ENCODE results near the gene EPS15. TPM values are rescaled to one million over a fixed set of nuclear protein-coding genes. Genes with fewer than 3 reads are reported as not detected.
A peak's percentile ranks its signal among the peaks of the same experiment; 100 is the strongest.

EPS15 gene
- total RNA-seq, 1 experiment from 2014 or later: 26.3 TPM

- no peak for DNase-seq
- no peak for ATAC-seq
- no peak overlapping the region for H3K27ac ChIP-seq (ENCODE audit: low read length)
- no peaks in the 10 kb centered on the region for H3K79me2 ChIP-seq (ENCODE audit: low read length)
- H3K27me3 ChIP-seq (ENCODE audit: low read length): no peaks in the 10 kb centered on the region
- H3K4me1 ChIP-seq (ENCODE audit: insufficient read depth, low read length): no peaks in the 10 kb centered on the region
- H2AFZ ChIP-seq (ENCODE audit: low read length): no peak overlapping the region
- no peaks in the 10 kb centered on the region for H3F3A ChIP-seq (ENCODE audit: low read length, unreplicated experiment)
- CTCF ChIA-PET: interaction anchor here (0.7 kb wide), 1 partner anchor 66 kb away, joined by 3 read pairs; no protein-coding TSS in a partner anchor
- H3K36me3 ChIP-seq (ENCODE audit: low read depth, low read length): peaks cover 21% of the 10 kb centered on the region; the same call in 1 of the 2 replicates
- no peaks in the 10 kb centered on the region for H4K20me1 ChIP-seq (ENCODE audit: low read length)
- BruUV-seq (replicated peaks): no TSS peak
- POLR2A ChIA-PET (ENCODE audit: unreplicated experiment): no interaction called here
- TF ChIP-seq EZH2 (IDR thresholded peaks at IDR 0.05; ENCODE audit: low read length, unreplicated experiment): no peak
- TF ChIP-seq CTCF (conservative IDR thresholded peaks at IDR 0.05; ENCODE audit: low read depth, low read length): no peak
- TF ChIP-seq EZH2phosphoT487 (IDR thresholded peaks at IDR 0.05; ENCODE audit: borderline replicate concordance, low read length): no peak
- H3K9me3 ChIP-seq (ENCODE audit: low read length): no peaks in the 10 kb centered on the region
- H3K9me2 ChIP-seq (replicated peaks; ENCODE audit: low read length): no peaks in the 10 kb centered on the region
- no peak overlapping the region for H3K4me3 ChIP-seq (ENCODE audit: low read length)
- H3K4me2 ChIP-seq (ENCODE audit: low read length): no peak overlapping the region
- intact Hi-C loops (cut with micrococcal nuclease): loop anchor here (5.0 kb wide), 1 partner anchor 74 kb away; the partner anchor contains the start of gene EPS15
- H3K9ac ChIP-seq (ENCODE audit: low read length): no peak overlapping the region
Observed at GRCh38 chr1:51443555-51443954, 75.5 kb downstream of the EPS15 start.

- H3K79me2 ChIP-seq (ENCODE audit: low read length): no peaks in the 10 kb centered on the region
- H3K36me3 ChIP-seq (ENCODE audit: low read depth, low read length): peaks cover 21% of the 10 kb centered on the region; the same call in 1 of the 2 replicates
- no TSS peak for BruUV-seq (replicated peaks)
- H3F3A ChIP-seq (ENCODE audit: low read length, unreplicated experiment): no peaks in the 10 kb centered on the region
- intact Hi-C loops (cut with micrococcal nuclease): loop anchor here (5.0 kb wide), 1 partner anchor 75 kb away; the partner anchor contains the start of gene EPS15
- no peak overlapping the region for H3K4me3 ChIP-seq (ENCODE audit: low read length)
- H3K27ac ChIP-seq (ENCODE audit: low read length): no peak overlapping the region
- ATAC-seq (no peak), DNase-seq (no peak)
- no peak overlapping the region for H3K4me2 ChIP-seq (ENCODE audit: low read length)
- TF ChIP-seq EZH2phosphoT487 (IDR thresholded peaks at IDR 0.05; ENCODE audit: borderline replicate concordance, low read length): no peak
- no peak for TF ChIP-seq EZH2 (IDR thresholded peaks at IDR 0.05; ENCODE audit: low read length, unreplicated experiment)
- no peak for TF ChIP-seq CTCF (conservative IDR thresholded peaks at IDR 0.05; ENCODE audit: low read depth, low read length)
- no peaks in the 10 kb centered on the region for H3K4me1 ChIP-seq (ENCODE audit: insufficient read depth, low read length)
- H2AFZ ChIP-seq (ENCODE audit: low read length): no peak overlapping the region
- H3K9ac ChIP-seq (ENCODE audit: low read length): no peak overlapping the region
- no peaks in the 10 kb centered on the region for H4K20me1 ChIP-seq (ENCODE audit: low read length)
- H3K27me3 ChIP-seq (ENCODE audit: low read length): no peaks in the 10 kb centered on the region
- H3K9me3 ChIP-seq (ENCODE audit: low read length): no peaks in the 10 kb centered on the region
- POLR2A ChIA-PET (ENCODE audit: unreplicated experiment): no interaction called here
- CTCF ChIA-PET: no interaction called here
- no peaks in the 10 kb centered on the region for H3K9me2 ChIP-seq (replicated peaks; ENCODE audit: low read length)
Observed at GRCh38 chr1:51442616-51443015, 76.5 kb downstream of the EPS15 start.

- Histone ChIP-seq H3K27ac (ENCODE audit: low read length) (no peak overlapping the region), H3K79me2 (ENCODE audit: low read length) (no peaks in the 10 kb centered on the region), H3K4me2 (ENCODE audit: low read length) (no peak overlapping the region), H3K9me3 (ENCODE audit: low read length) (no peaks in the 10 kb centered on the region), H3K4me1 (ENCODE audit: insufficient read depth, low read length) (no peaks in the 10 kb centered on the region), H2AFZ (ENCODE audit: low read length) (no peak overlapping the region), H3K9ac (ENCODE audit: low read length) (no peak overlapping the region), H3F3A (ENCODE audit: low read length, unreplicated experiment) (no peaks in the 10 kb centered on the region), H3K36me3 (ENCODE audit: low read depth, low read length) (peaks cover 21% of the 10 kb centered on the region; the same call in 1 of the 2 replicates), H3K27me3 (ENCODE audit: low read length) (no peaks in the 10 kb centered on the region), H3K4me3 (ENCODE audit: low read length) (no peak overlapping the region), H3K9me2 (replicated peaks; ENCODE audit: low read length) (no peaks in the 10 kb centered on the region), H4K20me1 (ENCODE audit: low read length) (no peaks in the 10 kb centered on the region)
- intact Hi-C loops (cut with micrococcal nuclease): loop anchor here (5.0 kb wide), 1 partner anchor 75 kb away; the partner anchor contains the start of gene EPS15
- DNase-seq (peak; percentile 23), ATAC-seq (peak; percentile 33; the same call in 1 of the 2 replicates)
- ChIA-PET CTCF (no interaction called here), POLR2A (ENCODE audit: unreplicated experiment) (no interaction called here)
- no TSS peak for BruUV-seq (replicated peaks)
- TF ChIP-seq EZH2 (IDR thresholded peaks at IDR 0.05; ENCODE audit: low read length, unreplicated experiment): no peak
- no peak for TF ChIP-seq CTCF (conservative IDR thresholded peaks at IDR 0.05; ENCODE audit: low read depth, low read length)
- no peak for TF ChIP-seq EZH2phosphoT487 (IDR thresholded peaks at IDR 0.05; ENCODE audit: borderline replicate concordance, low read length)
Observed at GRCh38 chr1:51442198-51442597, 76.9 kb downstream of the EPS15 start.
